GM19463 (cell line): ENCODE data around the gene DCXR.

Experiments
- ATAC-seq: cut with Tn5 transposase; IDR thresholded peaks from one replicate; pipeline ENCODE4 v1.9.1; 2021; ENCODE audit warnings: mild to moderate bottlenecking, moderate library complexity; ENCODE audit not compliant: unreplicated experiment

DCXR gene

GRCh38 chr17:82055965-82056728, 18.6 kb upstream of the DCXR start:
- ATAC-seq: no peak

DNA sequence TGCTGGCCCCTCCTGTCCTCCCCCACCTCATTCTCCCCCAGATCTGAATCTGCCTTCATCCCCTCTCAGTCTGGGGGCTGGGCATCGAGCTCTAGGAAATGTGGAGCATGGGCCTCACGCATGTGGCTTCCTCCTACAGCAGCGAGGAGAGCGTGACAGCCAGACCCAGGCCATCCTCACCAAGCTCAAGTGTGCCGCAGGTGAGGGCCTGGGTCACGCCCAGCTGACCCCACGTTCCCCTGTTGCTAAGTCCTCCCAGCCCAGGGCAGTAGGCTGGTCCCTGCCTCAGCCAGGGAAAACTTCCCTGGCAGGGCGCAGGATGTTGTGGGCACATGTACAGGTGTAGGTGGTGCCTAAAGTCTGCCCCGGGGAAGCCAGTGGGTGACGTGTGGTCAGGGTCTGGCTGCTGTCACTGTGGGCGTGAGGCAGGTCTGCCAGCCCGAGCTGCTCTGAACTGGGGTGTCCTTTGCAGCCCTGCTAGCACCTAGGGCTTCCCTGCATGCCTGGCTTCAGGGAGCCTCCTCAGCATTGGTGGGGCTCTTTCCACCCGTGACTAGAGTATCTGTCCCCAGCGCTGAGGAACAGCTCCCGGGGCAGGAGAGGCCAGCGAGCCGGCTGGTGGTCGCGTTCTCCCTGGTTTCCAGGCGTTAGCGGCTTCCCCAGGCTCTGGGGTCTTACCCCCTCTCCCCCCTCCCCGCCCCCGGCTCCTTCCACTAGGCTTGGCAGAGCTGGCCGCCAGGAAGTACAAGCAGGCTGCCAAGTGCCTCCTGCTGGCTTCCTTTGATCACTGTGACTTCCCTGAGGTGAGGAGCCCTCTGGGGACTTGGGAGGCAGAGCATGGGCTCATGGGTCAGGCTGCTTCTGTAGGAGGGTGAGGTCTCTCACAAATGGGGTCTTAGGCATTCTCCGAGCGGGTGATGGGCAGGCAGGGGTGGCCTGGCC, 17.8 kb upstream of the DCXR start:
- no peak for ATAC-seq

GRCh38 chr17:82054351-82055022, 17.0 kb upstream of the DCXR start:
- ATAC-seq: no peak

DNA sequence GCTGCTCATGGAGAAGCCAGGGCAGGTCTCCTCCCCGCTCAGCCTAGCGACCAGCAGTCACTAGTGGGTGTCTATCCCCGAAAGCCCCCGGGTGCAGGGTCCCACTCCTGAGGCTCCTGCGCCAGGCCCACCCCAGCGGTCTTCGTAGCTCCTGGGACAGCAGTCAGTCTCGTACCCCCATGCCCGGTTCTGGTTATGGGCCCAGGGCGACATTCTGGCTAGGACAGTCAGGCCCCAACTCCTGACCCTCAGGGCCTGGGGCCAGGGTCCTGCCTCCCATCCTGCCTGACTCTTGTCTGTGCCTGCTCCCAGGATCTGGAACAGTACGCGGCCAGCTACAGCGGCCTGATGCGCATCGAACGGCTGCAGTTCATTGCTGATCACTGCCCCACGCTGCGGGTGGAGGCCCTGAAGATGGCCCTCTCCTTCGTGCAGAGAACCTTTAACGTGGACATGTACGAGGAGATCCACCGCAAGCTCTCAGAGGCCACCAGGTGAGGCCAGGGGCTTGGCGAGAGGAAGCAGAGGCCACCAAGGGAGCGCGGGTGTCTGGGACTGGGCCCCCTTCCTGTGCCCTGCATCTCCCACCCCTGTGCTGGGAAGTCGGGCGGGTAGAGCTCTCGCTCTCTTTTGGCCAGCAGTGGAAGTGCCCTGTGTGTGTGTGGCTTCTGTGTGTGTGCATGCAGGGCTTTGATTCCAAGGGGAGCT, 16.2 kb upstream of the DCXR start:
- ATAC-seq: no peak

DNA sequence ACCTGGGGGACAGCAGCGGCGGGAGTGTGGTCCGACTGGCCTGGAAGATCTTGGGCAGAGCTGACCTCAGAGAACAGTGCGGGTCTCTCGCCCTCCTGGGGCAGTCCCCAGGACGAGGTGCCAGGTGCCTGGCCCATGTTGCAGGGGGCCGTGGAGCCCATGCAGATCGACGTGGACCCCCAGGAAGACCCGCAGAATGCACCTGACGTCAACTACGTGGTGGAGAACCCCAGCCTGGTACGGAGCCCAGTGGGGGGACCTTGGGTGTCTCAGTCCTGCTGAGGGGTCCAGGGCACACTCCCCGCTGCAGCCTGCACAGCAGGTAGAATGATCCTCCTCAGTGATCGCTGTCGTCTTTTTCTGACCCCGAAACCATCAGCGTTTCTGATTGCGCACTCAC, 15.6 kb upstream of the DCXR start:
- no peak for ATAC-seq

DNA sequence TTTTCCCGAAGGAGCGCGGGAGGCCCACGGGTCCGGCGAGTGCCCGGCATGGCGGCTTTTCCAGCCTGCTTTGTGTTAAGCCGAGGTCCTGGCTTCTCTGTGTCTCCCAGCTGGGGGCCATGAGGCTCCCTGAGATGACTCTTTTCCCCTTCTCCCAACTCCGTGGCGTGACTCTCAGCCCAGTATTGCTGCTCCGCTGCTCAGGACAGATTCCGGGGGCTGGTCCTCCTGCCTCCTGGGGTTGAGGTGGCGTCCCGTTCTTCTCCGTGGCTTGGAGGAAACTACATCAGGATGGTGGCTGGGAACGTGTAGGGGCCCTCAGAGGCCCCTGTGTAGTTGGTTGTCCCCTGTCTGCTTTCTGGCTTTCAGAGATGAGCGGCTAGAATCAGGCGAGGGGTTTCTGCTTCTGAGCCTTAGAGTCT, 15.2 kb upstream of the DCXR start:
- ATAC-seq: no peak

GRCh38 chr17:82051776-82052637, 14.5 kb upstream of the DCXR start, which contains the start of the genes GPS1 and RFNG:
Gene GPS1 (plus strand): TSS chr17:82051898. CDS start chr17:82051932, 34 bp downstream.
Gene RFNG (minus strand): TSS chr17:82051811. CDS start chr17:82051766, 45 bp downstream.
- ATAC-seq: peak; percentile 60

GRCh38 chr17:82050761-82051641, 13.5 kb upstream of the DCXR start:
- peak; percentile 19 for ATAC-seq

DNA sequence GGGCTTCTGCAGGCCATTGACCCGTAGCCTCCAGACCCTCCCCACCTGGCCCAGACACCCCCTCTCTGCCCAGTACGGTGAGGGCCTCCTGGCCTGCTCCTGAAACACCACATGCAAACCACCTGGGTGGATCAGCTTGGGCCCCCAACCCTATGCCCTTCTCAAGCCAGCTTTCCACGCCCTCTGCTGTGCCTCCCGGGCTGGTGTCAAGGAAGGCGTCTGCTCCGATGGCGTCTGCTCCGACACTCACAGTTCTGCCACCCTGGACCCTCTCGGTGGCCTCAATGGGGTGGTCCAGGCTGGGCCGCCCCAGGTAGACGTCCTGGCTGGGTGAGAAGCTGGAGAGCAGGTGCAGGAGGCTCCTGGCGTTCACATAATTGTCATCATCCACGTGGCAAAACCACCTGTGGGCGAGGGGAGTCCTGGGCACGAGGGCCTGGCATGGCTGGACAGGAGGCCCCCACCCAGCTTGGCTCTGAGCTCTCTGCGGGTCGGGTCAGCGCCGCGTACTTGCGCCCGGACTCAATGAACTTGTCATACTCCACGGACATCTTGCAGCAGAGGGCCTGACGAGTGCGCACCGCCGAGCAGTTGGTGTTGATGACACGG, 12.8 kb upstream of the DCXR start:
- ATAC-seq: no peak

GRCh38 chr17:82049521-82049971, 12.0 kb upstream of the DCXR start:
- ATAC-seq: no peak

DNA sequence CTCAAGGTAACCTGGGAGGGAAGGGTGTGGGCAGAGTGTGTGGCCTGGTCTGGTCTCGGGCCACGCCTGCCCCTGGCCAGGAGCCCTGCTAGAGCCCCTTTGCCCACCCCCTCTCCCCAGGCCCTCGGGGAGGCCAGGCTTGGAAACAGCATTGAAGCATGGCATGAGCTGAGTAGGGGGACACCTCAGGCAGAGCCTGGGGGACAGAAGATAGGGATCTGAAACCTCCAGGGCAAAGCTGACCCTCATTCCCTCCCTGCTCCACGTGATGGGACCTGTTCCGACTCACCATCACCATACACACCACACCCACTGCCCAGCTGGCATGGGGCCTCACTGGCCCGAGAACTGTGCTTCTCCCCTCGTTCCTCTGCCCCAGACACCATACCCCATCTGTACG, 11.6 kb upstream of the DCXR start:
- ATAC-seq: no peak

DNA sequence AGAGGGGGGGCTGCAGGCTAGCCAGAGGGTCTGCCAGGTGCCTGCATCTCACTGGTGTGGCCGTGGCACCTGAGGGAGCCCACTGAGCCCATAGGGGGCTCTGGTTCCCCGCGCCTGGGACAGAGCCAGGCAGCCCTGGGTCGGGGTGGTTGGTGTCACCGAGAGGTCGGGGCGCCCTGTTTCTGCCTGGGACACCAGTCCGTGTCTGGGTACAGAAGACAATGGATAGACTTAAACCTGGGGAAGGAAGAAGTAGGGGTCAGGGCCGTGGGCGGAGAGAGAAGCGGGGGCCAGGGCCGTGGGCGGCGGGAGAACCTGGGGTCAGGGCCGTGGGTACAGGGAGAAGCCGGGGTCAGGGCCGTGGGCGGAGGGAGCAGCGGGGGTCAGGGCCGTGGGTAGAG, 11.1 kb upstream of the DCXR start:
- no peak for ATAC-seq

- ATAC-seq: no peak
These were observed 10.5 kb upstream of the DCXR start for GRCh38 chr17:82047914-82048570.

- no peak for ATAC-seq
These were observed 9.9 kb upstream of the DCXR start for GRCh38 chr17:82047379-82047778.

GRCh38 chr17:82046903-82047302, 9.4 kb upstream of the DCXR start:
- ATAC-seq: no peak

GRCh38 chr17:82045936-82046484, 8.5 kb upstream of the DCXR start:
- ATAC-seq: no peak

DNA sequence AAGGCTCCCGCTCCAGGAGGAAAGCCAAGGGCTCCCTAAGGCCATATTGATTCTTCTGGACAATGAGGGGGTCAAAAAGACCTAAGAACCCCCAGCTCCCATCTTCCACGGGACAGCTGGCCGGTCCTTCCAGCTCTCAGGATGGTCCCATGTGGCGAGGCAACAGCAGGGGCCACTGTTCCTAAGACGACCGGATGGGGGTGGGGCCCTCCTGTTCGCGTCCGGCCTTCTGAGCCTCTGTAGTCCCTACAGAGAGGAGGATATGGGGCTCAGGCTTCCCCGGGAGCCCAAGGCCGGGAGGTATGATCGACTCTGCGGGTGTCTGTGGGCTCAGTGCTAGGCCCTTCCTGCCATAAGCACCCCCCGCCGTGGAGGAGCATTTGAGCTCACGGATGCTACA, 6.0 kb upstream of the DCXR start:
- no peak for ATAC-seq
